ENCODE measurements around the gene GEN1.

- no peak for TF ChIP-seq CTCF (conservative IDR thresholded peaks at IDR 0.05; ENCODE audit: low read length)
- no peak for TF ChIP-seq EZH2phosphoT487 (IDR thresholded peaks at IDR 0.05; ENCODE audit: borderline replicate concordance)
These were observed 20.3 kb upstream of the GEN1 start for GRCh38 chr2:17733599-17733998.
